ENCODE results near the gene AKAP6.

DNA sequence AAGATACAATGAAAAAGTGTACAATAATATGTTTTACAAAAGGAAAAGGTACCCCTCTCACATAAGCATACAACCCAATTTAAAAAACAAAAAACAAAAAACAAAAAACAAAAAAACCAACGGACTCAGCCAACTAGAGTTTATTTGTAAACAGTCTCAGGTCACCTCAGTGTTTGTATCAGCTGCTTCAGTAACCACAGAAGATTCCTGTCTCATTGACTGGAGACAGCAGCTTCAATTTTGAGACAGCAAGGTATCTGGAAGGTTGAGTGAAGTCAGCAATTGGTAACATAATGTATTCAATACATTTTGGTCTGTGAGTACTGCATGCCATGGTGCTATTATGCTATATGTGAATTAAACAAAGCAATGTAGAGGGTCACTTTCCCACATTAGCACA is 201.7 kb downstream of the AKAP6 start:
- TF ChIP-seq, protein P1, sequence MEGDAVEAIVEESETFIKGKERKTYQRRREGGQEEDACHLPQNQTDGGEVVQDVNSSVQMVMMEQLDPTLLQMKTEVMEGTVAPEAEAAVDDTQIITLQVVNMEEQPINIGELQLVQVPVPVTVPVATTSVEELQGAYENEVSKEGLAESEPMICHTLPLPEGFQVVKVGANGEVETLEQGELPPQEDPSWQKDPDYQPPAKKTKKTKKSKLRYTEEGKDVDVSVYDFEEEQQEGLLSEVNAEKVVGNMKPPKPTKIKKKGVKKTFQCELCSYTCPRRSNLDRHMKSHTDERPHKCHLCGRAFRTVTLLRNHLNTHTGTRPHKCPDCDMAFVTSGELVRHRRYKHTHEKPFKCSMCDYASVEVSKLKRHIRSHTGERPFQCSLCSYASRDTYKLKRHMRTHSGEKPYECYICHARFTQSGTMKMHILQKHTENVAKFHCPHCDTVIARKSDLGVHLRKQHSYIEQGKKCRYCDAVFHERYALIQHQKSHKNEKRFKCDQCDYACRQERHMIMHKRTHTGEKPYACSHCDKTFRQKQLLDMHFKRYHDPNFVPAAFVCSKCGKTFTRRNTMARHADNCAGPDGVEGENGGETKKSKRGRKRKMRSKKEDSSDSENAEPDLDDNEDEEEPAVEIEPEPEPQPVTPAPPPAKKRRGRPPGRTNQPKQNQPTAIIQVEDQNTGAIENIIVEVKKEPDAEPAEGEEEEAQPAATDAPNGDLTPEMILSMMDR (IDR thresholded peaks at IDR 0.05 in 2 of 3, conservative IDR thresholded peaks at IDR 0.05 in 1 of 3; ENCODE audit: control insufficient read depth in 2 of 3, extremely low read depth in 1 of 3, insufficient read depth in 1 of 3, low read depth in 3 of 3, low read length in 3 of 3), result no peak
- TF ChIP-seq SIN3A (IDR thresholded peaks at IDR 0.05; ENCODE audit: low read depth, low read length) (no peak), MTA3 (IDR thresholded peaks at IDR 0.05; ENCODE audit: borderline replicate concordance, low read length) (no peak), POLR2A (IDR thresholded peaks at IDR 0.05; ENCODE audit: low read depth, low read length) (no peak), HDAC2 (IDR thresholded peaks at IDR 0.05) (no peak), RELA (IDR thresholded peaks at IDR 0.05; ENCODE audit: borderline replicate concordance, partially characterized antibody) (no peak), NRF1 (conservative IDR thresholded peaks at IDR 0.05; ENCODE audit: low read depth, low read length) (no peak), YY1 (IDR thresholded peaks at IDR 0.05; ENCODE audit: low read depth, low read length) (no peak)
